K562 (cell line): ENCODE results near the gene IL24. TPM values are rescaled to one million over a fixed set of nuclear protein-coding genes. Genes with fewer than 3 reads are reported as not detected.

ENCODE experiments used
- CTBP1 ChIP-seq: fragments of 450-650 bp; IDR thresholded peaks from 2 replicates; pipeline ENCODE4 v1.6.1; 2016; ENCODE audit warnings: borderline replicate concordance
- EGR1 ChIP-seq: fragments of 450-650 bp; conservative IDR thresholded peaks from 2 replicates; pipeline ENCODE4 v1.6.1; 2017; ENCODE audit warnings: mild to moderate bottlenecking
- HMGN3 ChIP-seq: IDR thresholded peaks from 2 replicates; pipeline ENCODE4 v1.6.1; 2011; ENCODE audit warnings: borderline replicate concordance, low read depth, mild to moderate bottlenecking, mixed read lengths, low read length; ENCODE audit not compliant: insufficient read length; ENCODE audit errors: extremely low read depth
- KDM5B ChIP-seq: fragments of 200-600 bp; sonication (generic); IDR thresholded peaks from 2 replicates; pipeline ENCODE4 v1.6.1; 2012; ENCODE audit warnings: low read depth, mild to moderate bottlenecking, moderate library complexity, low read length, control low read depth, inconsistent platforms; ENCODE audit not compliant: insufficient replicate concordance
- L3MBTL2 ChIP-seq: fragments of 450-650 bp; IDR thresholded peaks from 2 replicates; pipeline ENCODE4 v1.6.1; 2016; ENCODE audit warnings: mild to moderate bottlenecking, moderate library complexity
- NFIC ChIP-seq: fragments of 450-650 bp; IDR thresholded peaks from 2 replicates; pipeline ENCODE4 v1.6.1; 2017; ENCODE audit warnings: mild to moderate bottlenecking, inconsistent platforms
- RBFOX2 ChIP-seq: fragments of 200-400 bp; formaldehyde crosslinking; IDR thresholded peaks from 2 replicates; pipeline ENCODE4 v1.6.1; 2017; ENCODE audit warnings: low read depth, mild to moderate bottlenecking, low read length, moderate library complexity
- RBM14 ChIP-seq: fragments of 200-400 bp; formaldehyde crosslinking; IDR thresholded peaks from 2 replicates; pipeline ENCODE4 v1.6.1; 2018; ENCODE audit warnings: low read depth, mild to moderate bottlenecking, low read length, moderate library complexity, borderline replicate concordance; ENCODE audit not compliant: insufficient read depth
- RCOR1 ChIP-seq, 2 experiments: IDR thresholded peaks; 2 replicates each; pipeline ENCODE4 v1.6.1; 2012; ENCODE audit warnings: low read depth in 2 of 2, low read length in 2 of 2, borderline replicate concordance in 1 of 2, improper control_type of control experiment in 1 of 2
- SMC3 ChIP-seq: conservative IDR thresholded peaks from 2 replicates; pipeline ENCODE4 v1.6.1; 2011; ENCODE audit warnings: low read depth, low read length, improper control_type of control experiment; ENCODE audit not compliant: insufficient read depth
- ZFP30 ChIP-seq: fragments of 250-450 bp; sonication (Bioruptor Pico); IDR thresholded peaks from 2 replicates; pipeline ENCODE4 v1.8.0; 2022; ENCODE audit warnings: moderate library complexity, mild to moderate bottlenecking, inconsistent platforms, borderline replicate concordance
- ZFX ChIP-seq: sonication (generic); formaldehyde crosslinking; IDR thresholded peaks from 2 replicates; pipeline ENCODE4 v1.8.0; 2022; ENCODE audit warnings: mild to moderate bottlenecking, missing genetic modification reagents, moderate library complexity
- ZNF609 ChIP-seq: sonication (generic); formaldehyde crosslinking; IDR thresholded peaks from 2 replicates; pipeline ENCODE4 v1.8.1; 2023; ENCODE audit warnings: missing genetic modification reagents, mild to moderate bottlenecking, borderline replicate concordance
- polyA plus RNA-seq, 8 experiments: library from polyadenylated mRNA; depleted of rRNA in 4 of 8; stranded (reverse) in 5 of 8; unstranded in 3 of 8; fragments of >200 nt; fragmentation: Nextera tagmentation in 2 of 8; fragmentation: Illumina TruSeq in 1 of 8; extraction: Ambion mirVana in 2 of 8; extraction: Trizol in 1 of 8; gene quantifications; 2 replicates each; pipeline versions ENCODE4 v1.2.1 to v1.2.3, GENCODE V29; 2011 to 2014; ENCODE audit warnings: inconsistent platforms in 1 of 8, missing spikeins in 1 of 8
- total RNA-seq, 7 experiments: library from RNA; depleted of rRNA in 6 of 7; stranded (reverse); fragments of >200 nt in 6 of 7; fragmentation: Illumina TruSeq in 2 of 7; extraction: Trizol in 2 of 7; gene quantifications; 2 replicates each; pipeline versions ENCODE4 v1.2.1 to v1.2.3, GENCODE V29; 2011 to 2021; ENCODE audit warnings: low replicate concordance in 1 of 7

The IL24 gene
- total and polyA plus RNA-seq, 9 of the 15 experiments (the other 6 are each of a cell fraction or from before 2014, with no cell fraction given) = 0.04 to 0.19 TPM; not detected in 7

GRCh38 chr1:206909161-206909882 lies 12.1 kb downstream of the IL24 start (continued):
- no peak for TF ChIP-seq ZNF609 (CRISPR knock-in tag)
- TF ChIP-seq RCOR1 (IDR thresholded peaks at IDR 0.05; ENCODE audit: borderline replicate concordance in 1 of 2, low read depth in 2 of 2, low read length in 2 of 2) = 0 out of 4 replicates have a peak, but pooled peaks of 1 of the 2 experiments have one; percentile 7
- peak; percentile 35 for TF ChIP-seq KDM5B
- peak; percentile 29; the same call in 1 of the 2 replicates for TF ChIP-seq RBFOX2
- peak; percentile 26; the same call in 1 of the 2 replicates for TF ChIP-seq ZFX (CRISPR knock-in tag)
- TF ChIP-seq RBM14 = 0 out of 2 replicates have a peak, but pooled peaks have one; percentile 64
- TF ChIP-seq ZFP30 = no peak
- TF ChIP-seq CTBP1 = peak; percentile 68; the same call in 1 of the 2 replicates
- peak; percentile 50 for TF ChIP-seq HMGN3
- TF ChIP-seq L3MBTL2 = peak; percentile 48; the same call in 1 of the 2 replicates
- peak; percentile 57 for TF ChIP-seq NFIC
- TF ChIP-seq EGR1 = peak; percentile 36; the same call in 1 of the 2 replicates
- peak; percentile 3; the same call in 1 of the 2 replicates for TF ChIP-seq SMC3
